Stomach smooth muscle (tissue), 2 donors: Measurements from ENCODE around the gene RAMACL.

Experiments
- H3K27ac ChIP-seq: one replicate; pipeline ENCODE4 v1.7.0; 2013; ENCODE audit warnings: mild to moderate bottlenecking, low read length, inconsistent platforms
- H3K27me3 ChIP-seq, 2 donors: one replicate each; pipeline ENCODE4 v1.7.0; 2013; ENCODE audit warnings: low read length in 2 of 2; ENCODE audit not compliant: insufficient read depth in 2 of 2, control insufficient read depth in 1 of 2
- H3K36me3 ChIP-seq, 2 donors: one replicate each; pipeline ENCODE4 v1.7.0; 2013; ENCODE audit warnings: low read length in 2 of 2; ENCODE audit not compliant: control insufficient read depth in 2 of 2, insufficient read depth in 2 of 2
- H3K4me1 ChIP-seq: one replicate; pipeline ENCODE4 v1.7.0; 2013; ENCODE audit warnings: low read length; ENCODE audit not compliant: control insufficient read depth, insufficient read depth
- H3K4me3 ChIP-seq, 2 donors: one replicate each; pipeline ENCODE4 v1.7.0; 2013; ENCODE audit warnings: low read length in 2 of 2
- H3K9ac ChIP-seq, 2 donors: one replicate each; pipeline ENCODE4 v1.7.0; 2013; ENCODE audit warnings: low read length in 2 of 2, mild to moderate bottlenecking in 1 of 2
- H3K9me3 ChIP-seq, 2 donors: one replicate each; pipeline ENCODE4 v1.7.0; 2013; ENCODE audit warnings: low read length in 2 of 2; ENCODE audit not compliant: control insufficient read depth in 2 of 2
- donor health status: healthy.
- donor health status: Pancreatic carcinoma.

RAMACL gene

GRCh38 chr6:166604328-166604727 is 17.9 kb upstream of the RAMACL start:
- H3K9me3 ChIP-seq: no peaks in the 10 kb centered on the region
- H3K27ac ChIP-seq: no peak overlapping the region
- no peaks in the 10 kb centered on the region for H3K36me3 ChIP-seq
- no peak overlapping the region for H3K4me3 ChIP-seq
- peaks cover 20% of the 10 kb centered on the region for H3K4me1 ChIP-seq
- no peak overlapping the region for H3K9ac ChIP-seq
- no peaks in the 10 kb centered on the region for H3K27me3 ChIP-seq

GRCh38 chr6:166603043-166603690 is 16.7 kb upstream of the RAMACL start:
- peak overlapping the region in 1 of 2 donors; percentile 42 for H3K9ac ChIP-seq
- H3K4me1 ChIP-seq: peaks cover 21% of the 10 kb centered on the region
- peak overlapping the region; percentile 11 for H3K27ac ChIP-seq
- no peaks in the 10 kb centered on the region for H3K27me3 ChIP-seq
- H3K4me3 ChIP-seq: peak overlapping the region; percentile 27 to 40
- H3K36me3 ChIP-seq: no peaks in the 10 kb centered on the region
- no peaks in the 10 kb centered on the region for H3K9me3 ChIP-seq

- no peaks in the 10 kb centered on the region for H3K36me3 ChIP-seq
- H3K4me1 ChIP-seq: peaks cover 25% of the 10 kb centered on the region
- H3K4me3 ChIP-seq: no peak overlapping the region
- no peaks in the 10 kb centered on the region for H3K27me3 ChIP-seq
- no peak overlapping the region for H3K9ac ChIP-seq
- no peaks in the 10 kb centered on the region for H3K9me3 ChIP-seq
- no peak overlapping the region for H3K27ac ChIP-seq
Observed at GRCh38 chr6:166601956-166602355, 15.5 kb upstream of the RAMACL start.

GRCh38 chr6:166600931-166601330 is 14.5 kb upstream of the RAMACL start:
- Histone ChIP-seq H3K27me3 (no peaks in the 10 kb centered on the region), H3K4me1 (peaks cover 25% of the 10 kb centered on the region), H3K9me3 (no peaks in the 10 kb centered on the region), H3K4me3 (no peak overlapping the region), H3K9ac (no peak overlapping the region), H3K36me3 (no peaks in the 10 kb centered on the region), H3K27ac (no peak overlapping the region)

GRCh38 chr6:166599205-166599604 is 12.7 kb upstream of the RAMACL start:
- no peak overlapping the region for H3K4me3 ChIP-seq
- H3K9me3 ChIP-seq: no peaks in the 10 kb centered on the region
- no peaks in the 10 kb centered on the region for H3K27me3 ChIP-seq
- no peak overlapping the region for H3K9ac ChIP-seq
- H3K4me1 ChIP-seq: peaks cover 30% of the 10 kb centered on the region
- H3K36me3 ChIP-seq: no peaks in the 10 kb centered on the region
- peak overlapping the region; percentile 53 for H3K27ac ChIP-seq

- Histone ChIP-seq H3K36me3 (no peaks in the 10 kb centered on the region), H3K9ac (no peak overlapping the region), H3K27me3 (no peaks in the 10 kb centered on the region), H3K4me1 (peaks cover 27% of the 10 kb centered on the region), H3K4me3 (peak overlapping the region in 1 of 2 donors; percentile 15), H3K9me3 (no peaks in the 10 kb centered on the region), H3K27ac (peak overlapping the region; percentile 53)
Observed at GRCh38 chr6:166598441-166599138, 12.1 kb upstream of the RAMACL start.

- Histone ChIP-seq H3K9ac (no peak overlapping the region), H3K36me3 (no peaks in the 10 kb centered on the region), H3K4me1 (peaks cover 20% of the 10 kb centered on the region), H3K27me3 (no peaks in the 10 kb centered on the region), H3K9me3 (no peaks in the 10 kb centered on the region), H3K4me3 (peak overlapping the region in 1 of 2 donors; percentile 15), H3K27ac (no peak overlapping the region)
Observed at GRCh38 chr6:166597711-166598440, 11.4 kb upstream of the RAMACL start.

- peaks cover 14% of the 10 kb centered on the region for H3K4me1 ChIP-seq
- H3K36me3 ChIP-seq: no peaks in the 10 kb centered on the region
- no peak overlapping the region for H3K27ac ChIP-seq
- no peaks in the 10 kb centered on the region for H3K9me3 ChIP-seq
- H3K27me3 ChIP-seq: no peaks in the 10 kb centered on the region
- no peak overlapping the region for H3K9ac ChIP-seq
- no peak overlapping the region for H3K4me3 ChIP-seq
Observed at GRCh38 chr6:166596776-166597507, 10.5 kb upstream of the RAMACL start.

GRCh38 chr6:166595949-166596348 is 9.5 kb upstream of the RAMACL start:
- H3K27ac ChIP-seq: no peak overlapping the region
- peaks cover 14% of the 10 kb centered on the region for H3K4me1 ChIP-seq
- no peak overlapping the region for H3K4me3 ChIP-seq

GRCh38 chr6:166595061-166595780 is 8.7 kb upstream of the RAMACL start:
- Histone ChIP-seq H3K4me3 (no peak overlapping the region), H3K27ac (no peak overlapping the region), H3K9me3 (no peaks in the 10 kb centered on the region), H3K27me3 (no peaks in the 10 kb centered on the region), H3K9ac (no peak overlapping the region), H3K4me1 (peaks cover 14% of the 10 kb centered on the region), H3K36me3 (no peaks in the 10 kb centered on the region)

More at GRCh38 chr6:166595949-166596348, 9.5 kb upstream of the RAMACL start:
- Histone ChIP-seq H3K36me3 (no peaks in the 10 kb centered on the region), H3K9ac (no peak overlapping the region), H3K27me3 (no peaks in the 10 kb centered on the region), H3K9me3 (no peaks in the 10 kb centered on the region)
